Stomach (tissue), 19 donors: ENCODE results near the gene VEZF1. TPM values are rescaled to one million over a fixed set of nuclear protein-coding genes. Genes with fewer than 3 reads are reported as not detected.
A peak's percentile ranks its signal among the peaks of the same experiment; 100 is the strongest.

ENCODE experiments used
- DNase-seq, 2 donors: peaks; one replicate each; pipeline versions ENCODE4 v3.0.0 to v3.0.0-alpha.2; 2013 to 2019
- H3K27ac ChIP-seq, 5 donors: fragments of 200-600 bp in 4 of 5; sonication (generic) in 4 of 5; one replicate each; pipeline ENCODE4 v1.5.1; 2013 to 2019; ENCODE audit warnings: mild to moderate bottlenecking in 1 of 5, moderate library complexity in 1 of 5
- H3K27me3 ChIP-seq, 3 donors: fragments of 200-600 bp; sonication (generic); one replicate each; pipeline ENCODE4 v1.5.1; 2017 to 2019; ENCODE audit warnings: mixed run types in 1 of 3
- H3K36me3 ChIP-seq, 4 donors: fragments of 200-600 bp; sonication (generic); 1 replicate in 3 of 4; 2 replicates in 1 of 4; pipeline ENCODE4 v1.5.1; 2016 to 2019
- H3K4me1 ChIP-seq, 4 donors: fragments of 200-600 bp; sonication (generic); one replicate each; pipeline ENCODE4 v1.5.1; 2016 to 2019
- H3K4me3 ChIP-seq, 4 donors: fragments of 200-600 bp; sonication (generic) in 3 of 4; one replicate each; pipeline ENCODE4 v1.5.1; 2016 to 2019; ENCODE audit warnings: mild to moderate bottlenecking in 1 of 4
- H3K9me3 ChIP-seq, 4 donors: fragments of 200-600 bp; sonication (generic); one replicate each; pipeline ENCODE4 v1.5.1; 2016 to 2019
- CTCF ChIP-seq, 7 experiments: fragments of 450-650 bp in 4 of 7; fragments of 200-600 bp in 3 of 7; sonication (generic) in 3 of 7; IDR thresholded peaks; one replicate each; pipeline ENCODE4 v1.5.1; 2016 to 2019; ENCODE audit warnings: antibody characterized with exemption in 7 of 7, control low read depth in 2 of 7, mild to moderate bottlenecking in 1 of 7
- EP300 ChIP-seq: sonication (generic); formaldehyde crosslinking; IDR thresholded peaks from one replicate; pipeline ENCODE4 v1.6.1; 2017; ENCODE audit warnings: antibody characterized with exemption
- POLR2A ChIP-seq, 4 donors: fragments of 450-650 bp; IDR thresholded peaks; one replicate each; pipeline ENCODE4 v1.6.1; 2016; ENCODE audit warnings: antibody characterized with exemption in 4 of 4, control low read depth in 2 of 4, mild to moderate bottlenecking in 1 of 4, moderate library complexity in 1 of 4
- POLR2AphosphoS5 ChIP-seq, 3 donors: sonication (generic); formaldehyde crosslinking; IDR thresholded peaks; one replicate each; pipeline ENCODE4 v1.6.1; 2016; ENCODE audit warnings: antibody characterized with exemption in 3 of 3
- WGBS, 5 donors: extraction: QIAGEN DNeasy Blood & Tissue Kit in 3 of 5; methylation state at CpG; one replicate each; pipeline versions ENCODE4 v1.1.5 to v1.1.7; 2013 to 2018; 5-methylcytosine and 5-hydroxymethylcytosine counted together
- intact Hi-C: fragments of 100-400 bp; cut with DNase I; formaldehyde crosslinking; loops from one replicate; pipeline ENCODE4 v1.15.1; 2023; ENCODE audit warnings: low total_unique reads
- long read RNA-seq, 10 donors: transcript quantifications; one replicate each; lab custom pipeline, GENCODE V29; 2026
- polyA plus RNA-seq, 3 donors: library from polyadenylated mRNA; stranded (reverse); fragments of 200-250 nt; gene quantifications; one replicate each; pipeline ENCODE4 v1.2.3, GENCODE V29; 2013
- total RNA-seq, 5 donors: library from RNA; depleted of rRNA; stranded (reverse); fragments of >200 nt; gene quantifications; one replicate each; pipeline versions ENCODE4 v1.1.0 to v1.2.3, GENCODE V29; 2014 to 2016
- donor health status: healthy with polysubstance abuse.
- donor health status: Bipolar disorder and iron deficiency.
- donor health status: healthy.

Gene VEZF1
- total RNA-seq (100 to 1,000 TPM in 1 of 5 donors, 10 to 100 TPM in 3, 1 to 10 TPM in 1; 7.8 to 103 (median 31.0) TPM), polyA plus RNA-seq (10 to 100 TPM; 15.8 to 27.2 (median 19.7) TPM)
- long read RNA-seq, donor 1, transcript VEZF1-202 (6 exons, 2,321 nt): major isoform, 7 of 19 reads
- long read RNA-seq, donor 1, partial matches to known transcripts: 12 of 19 reads
- long read RNA-seq, donor 1, other reads (novel, unspliced or antisense): 0 of 19 reads
- long read RNA-seq, donor 2, transcript VEZF1-202 (6 exons, 2,321 nt): major isoform, 9 of 23 reads
- long read RNA-seq, donor 2, partial matches to known transcripts: 12 of 23 reads
- long read RNA-seq, donor 2, other reads (novel, unspliced or antisense): 0 of 23 reads
- long read RNA-seq, donor 3, partial matches to known transcripts: 0 of 4 reads
- long read RNA-seq, donor 3, other reads (novel, unspliced or antisense): 0 of 4 reads
- long read RNA-seq, donor 4: 0 reads
- long read RNA-seq, donor 5, transcript VEZF1-202 (6 exons, 2,321 nt): major isoform, 7 of 22 reads
- long read RNA-seq, donor 5, partial matches to known transcripts: 13 of 22 reads
- long read RNA-seq, donor 5, other reads (novel, unspliced or antisense): 0 of 22 reads
- long read RNA-seq, donor 6, transcript VEZF1-202 (6 exons, 2,321 nt): major isoform, 20 of 57 reads
- long read RNA-seq, donor 6, partial matches to known transcripts: 37 of 57 reads
- long read RNA-seq, donor 6, other reads (novel, unspliced or antisense): 0 of 57 reads
- long read RNA-seq, donor 7, partial matches to known transcripts: 19 of 23 reads
- long read RNA-seq, donor 7, other reads (novel, unspliced or antisense): 0 of 23 reads
- long read RNA-seq, donor 8, transcript VEZF1-202 (6 exons, 2,321 nt): major isoform, 5 of 13 reads
- long read RNA-seq, donor 8, partial matches to known transcripts: 8 of 13 reads
- long read RNA-seq, donor 8, other reads (novel, unspliced or antisense): 0 of 13 reads
- long read RNA-seq, donor 9, partial matches to known transcripts: 7 of 13 reads
- long read RNA-seq, donor 9, other reads (novel, unspliced or antisense): 0 of 13 reads
- long read RNA-seq, donor 10, partial matches to known transcripts: 0 of 1 reads
- long read RNA-seq, donor 10, other reads (novel, unspliced or antisense): 0 of 1 reads

- TF ChIP-seq EP300: no peak
- peak; percentile 6 to 47 (median 17) for TF ChIP-seq POLR2AphosphoS5 (IDR thresholded peaks at IDR 0.05)
- intact Hi-C loops: no loop called here
- H3K27ac ChIP-seq: peak within 1 kb of the TSS; percentile 97 to 100 (median 98)
- 0 to 1% (median 0%) methylated on average over 36 to 74 of the region's 74 CpGs for WGBS, 5 donors
- DNase-seq: peak; percentile 78 to 94
- H3K27me3 ChIP-seq: no peaks in the 10 kb centered on the region
- H3K9me3 ChIP-seq: no peaks in the 10 kb centered on the region
- H3K4me1 ChIP-seq: peaks cover 34 to 67% (median 48%) of the 10 kb centered on the region in 4 donors
- peak within 1 kb of the TSS; percentile 77 to 85 (median 82) for H3K4me3 ChIP-seq
- H3K36me3 ChIP-seq: peaks cover 0 to 8% (median 4%) of the 10 kb centered on the region in 4 donors
Measured at GRCh38 chr17:57987581-57988300, at the start of gene VEZF1. VEZF1 (minus strand) TSS chr17:57988254; CDS start chr17:57988111, 143 bp downstream.

- no peak overlapping the region for H3K27ac ChIP-seq
- no peak overlapping the region for H3K4me3 ChIP-seq
- whole genome bisulfite sequencing, 5 donors: 55 to 60% (median 56%) methylated on average over 6 of the region's 6 CpGs
- no peaks in the 10 kb centered on the region for H3K36me3 ChIP-seq
- peaks cover 0 to 21% (median 3%) of the 10 kb centered on the region in 3 donors for H3K27me3 ChIP-seq
- no peaks in the 10 kb centered on the region for H3K4me1 ChIP-seq
- H3K9me3 ChIP-seq: no peaks in the 10 kb centered on the region
- no peak for DNase-seq
- TF ChIP-seq EP300 (no peak), POLR2AphosphoS5 (IDR thresholded peaks at IDR 0.05) (no peak)
- intact Hi-C loops: no loop called here
Measured at GRCh38 chr17:58032691-58033415, 44.8 kb upstream of the VEZF1 start.

- H3K4me3 ChIP-seq: no peak overlapping the region
- no peak for DNase-seq
- H3K27me3 ChIP-seq: peaks cover 0 to 17% (median 3%) of the 10 kb centered on the region in 3 donors
- H3K9me3 ChIP-seq: no peaks in the 10 kb centered on the region
- H3K27ac ChIP-seq: no peak overlapping the region
- H3K36me3 ChIP-seq: no peaks in the 10 kb centered on the region
- TF ChIP-seq CTCF (IDR thresholded peaks at IDR 0.05): no peak
- TF ChIP-seq EP300: no peak
- TF ChIP-seq POLR2AphosphoS5 (IDR thresholded peaks at IDR 0.05): no peak
- TF ChIP-seq POLR2A (IDR thresholded peaks at IDR 0.05): no peak
- intact Hi-C loops: no loop called here
- no peaks in the 10 kb centered on the region for H3K4me1 ChIP-seq
Measured at GRCh38 chr17:58028578-58028977, 40.5 kb upstream of the VEZF1 start.

GRCh38 chr17:58020401-58020800 lies 32.3 kb upstream of the VEZF1 start:
- Histone ChIP-seq H3K4me3 (no peak overlapping the region), H3K27ac (no peak overlapping the region), H3K4me1 (no peaks in the 10 kb centered on the region), H3K9me3 (no peaks in the 10 kb centered on the region), H3K36me3 (no peaks in the 10 kb centered on the region), H3K27me3 (peaks cover 0 to 11% (median 0%) of the 10 kb centered on the region in 3 donors)
- intact Hi-C loops: no loop called here
- TF ChIP-seq POLR2AphosphoS5 (IDR thresholded peaks at IDR 0.05) (no peak), CTCF (IDR thresholded peaks at IDR 0.05) (no peak), POLR2A (IDR thresholded peaks at IDR 0.05) (no peak), EP300 (no peak)
- no peak for DNase-seq
- 71 to 83% (median 79%) methylated on average over 9 of the region's 9 CpGs for WGBS, 5 donors
